DOHH2 (cell line): Measurements from ENCODE around the gene ZSCAN22.

Source experiments
- H3F3A ChIP-seq: fragments of 200-600 bp; sonication (generic), shearing (Covaris generic); 2 replicates; pipeline ENCODE4 v1.6.0; 2016; ENCODE audit warnings: antibody characterized with exemption, mild to moderate bottlenecking; ENCODE audit not compliant: control insufficient read depth, insufficient read depth
- H3K27ac ChIP-seq: fragments of 200-600 bp; sonication (generic); 2 replicates; pipeline ENCODE4 v1.5.1; 2014; ENCODE audit warnings: low read depth, mild to moderate bottlenecking, low read length, moderate library complexity
- H3K27me3 ChIP-seq: fragments of 200-600 bp; sonication (generic); 2 replicates; pipeline ENCODE4 v1.6.1; 2014; ENCODE audit warnings: mild to moderate bottlenecking, low read length, mixed read lengths; ENCODE audit not compliant: control insufficient read depth
- H3K36me3 ChIP-seq: fragments of 200-600 bp; sonication (generic); 2 replicates; pipeline ENCODE4 v1.6.1; 2014; ENCODE audit warnings: mild to moderate bottlenecking, low read length, moderate library complexity, mixed read lengths; ENCODE audit not compliant: control insufficient read depth
- H3K4me1 ChIP-seq: fragments of 200-600 bp; sonication (generic); 2 replicates; pipeline ENCODE4 v1.6.1; 2014; ENCODE audit warnings: mild to moderate bottlenecking, low read length, mixed read lengths; ENCODE audit not compliant: control insufficient read depth
- H3K4me2 ChIP-seq: fragments of 200-600 bp; sonication (generic); 2 replicates; pipeline ENCODE4 v1.6.0; 2014; ENCODE audit warnings: mild to moderate bottlenecking, low read length, moderate library complexity
- H3K4me3 ChIP-seq: fragments of 200-600 bp; sonication (generic); 2 replicates; pipeline ENCODE4 v1.5.1; 2014; ENCODE audit warnings: mild to moderate bottlenecking, low read length, mixed read lengths
- H3K79me2 ChIP-seq: fragments of 200-600 bp; sonication (generic); 2 replicates; pipeline ENCODE4 v1.6.1; 2014; ENCODE audit warnings: mild to moderate bottlenecking, low read length, mixed read lengths; ENCODE audit not compliant: control insufficient read depth
- H3K9me2 ChIP-seq: fragments of 200-600 bp; sonication (generic); replicated peaks from 2 replicates; pipeline ENCODE4 v1.6.1; 2014; ENCODE audit warnings: mild to moderate bottlenecking, low read length, mixed read lengths; ENCODE audit not compliant: control insufficient read depth
- H3K9me3 ChIP-seq: fragments of 200-600 bp; sonication (generic); 2 replicates; pipeline ENCODE4 v1.6.1; 2014; ENCODE audit warnings: antibody characterized with exemption, low read length, mixed read lengths; ENCODE audit not compliant: control insufficient read depth, insufficient read depth
- H4K20me1 ChIP-seq: fragments of 200-600 bp; sonication (generic); 2 replicates; pipeline ENCODE4 v1.6.0; 2014; ENCODE audit warnings: low read depth, mild to moderate bottlenecking, antibody characterized with exemption, low read length, moderate library complexity; ENCODE audit not compliant: control insufficient read depth, insufficient read depth
- EZH2phosphoT487 ChIP-seq: fragments of 200-600 bp; sonication (generic); IDR thresholded peaks from 2 replicates; pipeline ENCODE4 v1.6.1; 2017; ENCODE audit warnings: borderline replicate concordance, mild to moderate bottlenecking, antibody characterized with exemption, low read length, moderate library complexity, mixed read lengths
- TF ChIP-seq, protein P1 (sequence below): fragments of 200-600 bp; sonication (generic); IDR thresholded peaks from one replicate; pipeline ENCODE4 v1.5.1; 2014; ENCODE audit warnings: antibody characterized with exemption, mild to moderate bottlenecking, low read depth, low read length; ENCODE audit not compliant: poor library complexity, severe bottlenecking

ZSCAN22 gene

GRCh38 chr19:58354478-58355030 is 27.8 kb downstream of the ZSCAN22 start:
- no peaks in the 10 kb centered on the region for H3K9me2 ChIP-seq
- H3K27me3 ChIP-seq, result peaks cover 5% of the 10 kb centered on the region; the same call in 1 of the 2 replicates
- H3K79me2 ChIP-seq, result peaks cover 5% of the 10 kb centered on the region; the same call in 1 of the 2 replicates
- H3K4me2 ChIP-seq, result no peak overlapping the region
- no peaks in the 10 kb centered on the region for H3F3A ChIP-seq
- no peak overlapping the region for H3K27ac ChIP-seq
- no peaks in the 10 kb centered on the region for H3K9me3 ChIP-seq
- H4K20me1 ChIP-seq, result no peaks in the 10 kb centered on the region
- H3K36me3 ChIP-seq, result peaks cover 13% of the 10 kb centered on the region
- peaks cover 7% of the 10 kb centered on the region; the same call in 1 of the 2 replicates for H3K4me1 ChIP-seq
- H3K4me3 ChIP-seq, result no peak overlapping the region
- no peak for TF ChIP-seq EZH2phosphoT487
- TF ChIP-seq, protein P1, sequence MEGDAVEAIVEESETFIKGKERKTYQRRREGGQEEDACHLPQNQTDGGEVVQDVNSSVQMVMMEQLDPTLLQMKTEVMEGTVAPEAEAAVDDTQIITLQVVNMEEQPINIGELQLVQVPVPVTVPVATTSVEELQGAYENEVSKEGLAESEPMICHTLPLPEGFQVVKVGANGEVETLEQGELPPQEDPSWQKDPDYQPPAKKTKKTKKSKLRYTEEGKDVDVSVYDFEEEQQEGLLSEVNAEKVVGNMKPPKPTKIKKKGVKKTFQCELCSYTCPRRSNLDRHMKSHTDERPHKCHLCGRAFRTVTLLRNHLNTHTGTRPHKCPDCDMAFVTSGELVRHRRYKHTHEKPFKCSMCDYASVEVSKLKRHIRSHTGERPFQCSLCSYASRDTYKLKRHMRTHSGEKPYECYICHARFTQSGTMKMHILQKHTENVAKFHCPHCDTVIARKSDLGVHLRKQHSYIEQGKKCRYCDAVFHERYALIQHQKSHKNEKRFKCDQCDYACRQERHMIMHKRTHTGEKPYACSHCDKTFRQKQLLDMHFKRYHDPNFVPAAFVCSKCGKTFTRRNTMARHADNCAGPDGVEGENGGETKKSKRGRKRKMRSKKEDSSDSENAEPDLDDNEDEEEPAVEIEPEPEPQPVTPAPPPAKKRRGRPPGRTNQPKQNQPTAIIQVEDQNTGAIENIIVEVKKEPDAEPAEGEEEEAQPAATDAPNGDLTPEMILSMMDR, result no peak

DNA sequence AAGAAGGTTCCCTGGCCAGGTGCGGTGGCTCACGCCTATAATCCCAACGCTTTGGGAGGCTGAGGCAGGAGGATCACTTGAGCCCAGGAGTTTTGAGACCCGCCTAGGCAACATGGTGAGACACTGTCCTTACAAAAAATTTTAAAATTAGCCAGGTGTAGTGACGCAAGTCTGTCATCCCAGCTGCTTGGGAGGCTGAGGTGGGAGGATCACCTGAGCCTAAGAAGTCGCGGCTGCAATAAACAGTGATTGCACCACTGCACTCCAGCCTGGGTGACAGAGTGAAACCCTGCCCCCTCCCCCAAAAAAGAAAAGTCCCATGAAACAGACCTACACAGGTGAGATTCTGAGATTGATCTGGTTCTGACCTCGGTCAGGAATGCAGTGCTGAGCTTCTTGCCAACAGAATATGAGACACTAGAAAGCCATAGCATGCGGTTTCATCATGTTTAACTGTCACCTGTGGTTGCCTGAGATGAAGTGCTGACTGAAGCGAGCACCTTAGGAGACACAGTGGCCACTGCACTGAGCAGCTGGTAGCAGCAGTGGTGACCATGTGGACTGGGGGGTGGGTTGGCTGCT is 28.5 kb downstream of the ZSCAN22 start:
- peaks cover 9% of the 10 kb centered on the region for H3K36me3 ChIP-seq
- H3K9me3 ChIP-seq, result no peaks in the 10 kb centered on the region
- H3K4me3 ChIP-seq, result no peak overlapping the region
- no peaks in the 10 kb centered on the region for H4K20me1 ChIP-seq
- H3F3A ChIP-seq, result peaks cover 5% of the 10 kb centered on the region; the same call in 1 of the 2 replicates
- peaks cover 5% of the 10 kb centered on the region; the same call in 1 of the 2 replicates for H3K27me3 ChIP-seq
- no peak overlapping the region for H3K4me2 ChIP-seq
- H3K79me2 ChIP-seq, result no peaks in the 10 kb centered on the region
- peaks cover 7% of the 10 kb centered on the region; the same call in 1 of the 2 replicates for H3K4me1 ChIP-seq
- no peak for TF ChIP-seq EZH2phosphoT487
- TF ChIP-seq, protein P1, result no peak
- H3K27ac ChIP-seq, result no peak overlapping the region
- H3K9me2 ChIP-seq, result no peaks in the 10 kb centered on the region

GRCh38 chr19:58355908-58356765 is 29.3 kb downstream of the ZSCAN22 start:
- Histone ChIP-seq H3K36me3 (peaks cover 4% of the 10 kb centered on the region), H3K9me3 (no peaks in the 10 kb centered on the region), H3K79me2 (no peaks in the 10 kb centered on the region; the same call in 1 of the 2 replicates), H3K4me3 (peak overlapping the region; percentile 39; the same call in 1 of the 2 replicates), H3F3A (peaks cover 6% of the 10 kb centered on the region; the same call in 1 of the 2 replicates), H3K4me1 (peaks cover 9% of the 10 kb centered on the region), H3K9me2 (no peaks in the 10 kb centered on the region), H3K27me3 (peaks cover 5% of the 10 kb centered on the region; the same call in 1 of the 2 replicates), H3K4me2 (peak overlapping the region; percentile 50), H3K27ac (no peak overlapping the region), H4K20me1 (no peaks in the 10 kb centered on the region)
- TF ChIP-seq, protein P1, result no peak
- TF ChIP-seq EZH2phosphoT487, result no peak
